Measurements from ENCODE around the gene JAK1. TPM values are rescaled to one million over a fixed set of nuclear protein-coding genes. Genes with fewer than 3 reads are reported as not detected.

The JAK1 gene
- total RNA-seq, 1 experiment from 2014 or later = 27.8 TPM

DNA sequence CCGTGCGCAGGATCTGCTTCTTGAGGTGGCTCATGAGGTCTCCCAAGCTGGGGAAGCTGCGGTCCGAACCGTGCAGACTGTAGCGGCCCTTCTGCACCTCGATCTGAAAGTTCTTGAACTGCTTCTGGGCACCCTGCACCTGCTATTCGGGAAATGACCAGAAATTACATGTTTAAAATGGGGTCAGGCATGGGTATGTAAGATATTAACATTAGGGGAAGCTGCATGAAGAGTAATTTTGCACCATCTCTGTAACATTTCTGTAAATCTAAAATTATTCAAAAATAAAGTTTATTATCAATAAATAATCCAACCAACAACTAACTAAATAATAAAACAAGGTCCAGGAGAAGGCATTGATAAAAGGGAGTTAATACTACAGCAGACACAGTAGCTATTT lies 110.8 kb downstream of the JAK1 start:
- no peak overlapping the region for H3K4me3 Mint-ChIP-seq
- no peak for ATAC-seq
- no peak for DNase-seq (ENCODE audit: low spot score)
- H3K27me3 Mint-ChIP-seq (ENCODE audit: low read depth) = no peaks in the 10 kb centered on the region
- H3K36me3 Mint-ChIP-seq = peaks cover 17% of the 10 kb centered on the region
- CTCF ChIA-PET = no interaction called here
- no peaks in the 10 kb centered on the region for H3K4me1 Mint-ChIP-seq
- H3K9me3 Mint-ChIP-seq = no peaks in the 10 kb centered on the region
- POLR2A ChIA-PET = no interaction called here
- TF ChIP-seq HMGA2 (CRISPR knock-in tag; IDR thresholded peaks at IDR 0.05) (no peak), SMAD4 (CRISPR knock-in tag; IDR thresholded peaks at IDR 0.05) (no peak), NR3C1 (CRISPR knock-in tag; conservative IDR thresholded peaks at IDR 0.05; ENCODE audit: low read depth) (no peak)
- no peak overlapping the region for H3K27ac Mint-ChIP-seq

DNA sequence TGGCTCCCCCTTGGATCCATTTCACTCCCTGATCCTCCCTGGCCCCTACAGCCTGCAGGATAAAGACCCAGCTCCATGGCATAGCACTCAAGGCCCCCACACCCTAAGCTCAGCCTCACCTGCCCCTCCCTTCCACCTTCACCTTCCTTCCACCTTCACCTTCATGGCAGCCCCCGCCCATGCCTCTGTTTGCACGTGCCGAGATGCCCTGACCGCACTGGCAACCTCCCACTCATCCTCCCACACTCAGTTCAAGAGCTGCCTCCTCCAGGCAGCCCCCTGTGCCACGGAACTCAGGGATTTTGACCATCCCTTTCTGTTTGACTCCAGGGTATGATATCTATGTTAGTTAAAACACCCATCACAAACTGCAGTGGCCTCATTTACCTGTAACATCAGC lies 111.7 kb downstream of the JAK1 start:
- Mint-ChIP-seq H3K9me3 (no peaks in the 10 kb centered on the region), H3K4me3 (no peak overlapping the region), H3K27ac (no peak overlapping the region), H3K36me3 (peaks cover 13% of the 10 kb centered on the region), H3K27me3 (ENCODE audit: low read depth) (no peaks in the 10 kb centered on the region), H3K4me1 (no peaks in the 10 kb centered on the region)
- POLR2A ChIA-PET = no interaction called here
- ATAC-seq = no peak
- DNase-seq (ENCODE audit: low spot score) = no peak
- TF ChIP-seq FOXJ3 (CRISPR knock-in tag; IDR thresholded peaks at IDR 0.05; ENCODE audit: borderline replicate concordance) = no peak
- TF ChIP-seq, protein P1, sequence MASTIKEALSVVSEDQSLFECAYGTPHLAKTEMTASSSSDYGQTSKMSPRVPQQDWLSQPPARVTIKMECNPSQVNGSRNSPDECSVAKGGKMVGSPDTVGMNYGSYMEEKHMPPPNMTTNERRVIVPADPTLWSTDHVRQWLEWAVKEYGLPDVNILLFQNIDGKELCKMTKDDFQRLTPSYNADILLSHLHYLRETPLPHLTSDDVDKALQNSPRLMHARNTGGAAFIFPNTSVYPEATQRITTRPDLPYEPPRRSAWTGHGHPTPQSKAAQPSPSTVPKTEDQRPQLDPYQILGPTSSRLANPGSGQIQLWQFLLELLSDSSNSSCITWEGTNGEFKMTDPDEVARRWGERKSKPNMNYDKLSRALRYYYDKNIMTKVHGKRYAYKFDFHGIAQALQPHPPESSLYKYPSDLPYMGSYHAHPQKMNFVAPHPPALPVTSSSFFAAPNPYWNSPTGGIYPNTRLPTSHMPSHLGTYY (CRISPR knock-in tag; IDR thresholded peaks at IDR 0.05) = no peak
- no peak for TF ChIP-seq PRRX2 (CRISPR knock-in tag; IDR thresholded peaks at IDR 0.05)
- CTCF ChIA-PET = no interaction called here

DNA sequence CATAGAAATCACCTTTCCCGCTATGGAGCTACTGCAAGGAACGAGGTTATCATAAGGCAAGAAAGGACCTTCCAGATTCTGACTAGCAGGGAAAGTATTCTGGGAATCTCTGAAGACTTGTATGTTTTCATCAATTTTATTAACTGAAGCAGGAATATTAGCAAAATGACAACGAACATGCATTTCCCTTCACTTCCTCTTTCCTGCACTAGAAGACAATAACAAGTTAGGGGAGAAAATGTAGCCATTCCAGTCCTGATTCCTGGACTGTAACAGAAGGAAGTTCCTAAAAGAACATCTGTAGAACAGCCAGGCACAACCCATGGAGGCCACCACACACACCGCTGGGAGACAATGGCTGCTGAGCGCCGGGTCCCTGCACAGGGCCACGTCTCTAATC lies 114.7 kb downstream of the JAK1 start:
- DNase-seq (ENCODE audit: low spot score) (no peak), ATAC-seq (no peak)
- ChIA-PET POLR2A (no interaction called here), CTCF (no interaction called here)
- no peak for TF ChIP-seq CREM (CRISPR knock-in tag; IDR thresholded peaks at IDR 0.05)
- TF ChIP-seq, protein P2, sequence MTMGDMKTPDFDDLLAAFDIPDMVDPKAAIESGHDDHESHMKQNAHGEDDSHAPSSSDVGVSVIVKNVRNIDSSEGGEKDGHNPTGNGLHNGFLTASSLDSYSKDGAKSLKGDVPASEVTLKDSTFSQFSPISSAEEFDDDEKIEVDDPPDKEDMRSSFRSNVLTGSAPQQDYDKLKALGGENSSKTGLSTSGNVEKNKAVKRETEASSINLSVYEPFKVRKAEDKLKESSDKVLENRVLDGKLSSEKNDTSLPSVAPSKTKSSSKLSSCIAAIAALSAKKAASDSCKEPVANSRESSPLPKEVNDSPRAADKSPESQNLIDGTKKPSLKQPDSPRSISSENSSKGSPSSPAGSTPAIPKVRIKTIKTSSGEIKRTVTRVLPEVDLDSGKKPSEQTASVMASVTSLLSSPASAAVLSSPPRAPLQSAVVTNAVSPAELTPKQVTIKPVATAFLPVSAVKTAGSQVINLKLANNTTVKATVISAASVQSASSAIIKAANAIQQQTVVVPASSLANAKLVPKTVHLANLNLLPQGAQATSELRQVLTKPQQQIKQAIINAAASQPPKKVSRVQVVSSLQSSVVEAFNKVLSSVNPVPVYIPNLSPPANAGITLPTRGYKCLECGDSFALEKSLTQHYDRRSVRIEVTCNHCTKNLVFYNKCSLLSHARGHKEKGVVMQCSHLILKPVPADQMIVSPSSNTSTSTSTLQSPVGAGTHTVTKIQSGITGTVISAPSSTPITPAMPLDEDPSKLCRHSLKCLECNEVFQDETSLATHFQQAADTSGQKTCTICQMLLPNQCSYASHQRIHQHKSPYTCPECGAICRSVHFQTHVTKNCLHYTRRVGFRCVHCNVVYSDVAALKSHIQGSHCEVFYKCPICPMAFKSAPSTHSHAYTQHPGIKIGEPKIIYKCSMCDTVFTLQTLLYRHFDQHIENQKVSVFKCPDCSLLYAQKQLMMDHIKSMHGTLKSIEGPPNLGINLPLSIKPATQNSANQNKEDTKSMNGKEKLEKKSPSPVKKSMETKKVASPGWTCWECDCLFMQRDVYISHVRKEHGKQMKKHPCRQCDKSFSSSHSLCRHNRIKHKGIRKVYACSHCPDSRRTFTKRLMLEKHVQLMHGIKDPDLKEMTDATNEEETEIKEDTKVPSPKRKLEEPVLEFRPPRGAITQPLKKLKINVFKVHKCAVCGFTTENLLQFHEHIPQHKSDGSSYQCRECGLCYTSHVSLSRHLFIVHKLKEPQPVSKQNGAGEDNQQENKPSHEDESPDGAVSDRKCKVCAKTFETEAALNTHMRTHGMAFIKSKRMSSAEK (CRISPR knock-in tag; IDR thresholded peaks at IDR 0.05; ENCODE audit: borderline replicate concordance) = no peak
- no peak for TF ChIP-seq OVOL2 (CRISPR knock-in tag; IDR thresholded peaks at IDR 0.05; ENCODE audit: borderline replicate concordance)
- TF ChIP-seq, protein P3, sequence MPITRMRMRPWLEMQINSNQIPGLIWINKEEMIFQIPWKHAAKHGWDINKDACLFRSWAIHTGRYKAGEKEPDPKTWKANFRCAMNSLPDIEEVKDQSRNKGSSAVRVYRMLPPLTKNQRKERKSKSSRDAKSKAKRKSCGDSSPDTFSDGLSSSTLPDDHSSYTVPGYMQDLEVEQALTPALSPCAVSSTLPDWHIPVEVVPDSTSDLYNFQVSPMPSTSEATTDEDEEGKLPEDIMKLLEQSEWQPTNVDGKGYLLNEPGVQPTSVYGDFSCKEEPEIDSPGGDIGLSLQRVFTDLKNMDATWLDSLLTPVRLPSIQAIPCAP (CRISPR knock-in tag; IDR thresholded peaks at IDR 0.05) = no peak
- TF ChIP-seq, protein P4, sequence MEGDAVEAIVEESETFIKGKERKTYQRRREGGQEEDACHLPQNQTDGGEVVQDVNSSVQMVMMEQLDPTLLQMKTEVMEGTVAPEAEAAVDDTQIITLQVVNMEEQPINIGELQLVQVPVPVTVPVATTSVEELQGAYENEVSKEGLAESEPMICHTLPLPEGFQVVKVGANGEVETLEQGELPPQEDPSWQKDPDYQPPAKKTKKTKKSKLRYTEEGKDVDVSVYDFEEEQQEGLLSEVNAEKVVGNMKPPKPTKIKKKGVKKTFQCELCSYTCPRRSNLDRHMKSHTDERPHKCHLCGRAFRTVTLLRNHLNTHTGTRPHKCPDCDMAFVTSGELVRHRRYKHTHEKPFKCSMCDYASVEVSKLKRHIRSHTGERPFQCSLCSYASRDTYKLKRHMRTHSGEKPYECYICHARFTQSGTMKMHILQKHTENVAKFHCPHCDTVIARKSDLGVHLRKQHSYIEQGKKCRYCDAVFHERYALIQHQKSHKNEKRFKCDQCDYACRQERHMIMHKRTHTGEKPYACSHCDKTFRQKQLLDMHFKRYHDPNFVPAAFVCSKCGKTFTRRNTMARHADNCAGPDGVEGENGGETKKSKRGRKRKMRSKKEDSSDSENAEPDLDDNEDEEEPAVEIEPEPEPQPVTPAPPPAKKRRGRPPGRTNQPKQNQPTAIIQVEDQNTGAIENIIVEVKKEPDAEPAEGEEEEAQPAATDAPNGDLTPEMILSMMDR (IDR thresholded peaks at IDR 0.05) = no peak
- no peak for TF ChIP-seq TEAD1 (CRISPR knock-in tag; IDR thresholded peaks at IDR 0.05)
- Mint-ChIP-seq H3K27me3 (ENCODE audit: low read depth) (no peaks in the 10 kb centered on the region), H3K9me3 (no peaks in the 10 kb centered on the region), H3K4me1 (no peaks in the 10 kb centered on the region), H3K4me3 (no peak overlapping the region), H3K36me3 (no peaks in the 10 kb centered on the region; the same call in none of the 2 replicates), H3K27ac (no peak overlapping the region)

DNA sequence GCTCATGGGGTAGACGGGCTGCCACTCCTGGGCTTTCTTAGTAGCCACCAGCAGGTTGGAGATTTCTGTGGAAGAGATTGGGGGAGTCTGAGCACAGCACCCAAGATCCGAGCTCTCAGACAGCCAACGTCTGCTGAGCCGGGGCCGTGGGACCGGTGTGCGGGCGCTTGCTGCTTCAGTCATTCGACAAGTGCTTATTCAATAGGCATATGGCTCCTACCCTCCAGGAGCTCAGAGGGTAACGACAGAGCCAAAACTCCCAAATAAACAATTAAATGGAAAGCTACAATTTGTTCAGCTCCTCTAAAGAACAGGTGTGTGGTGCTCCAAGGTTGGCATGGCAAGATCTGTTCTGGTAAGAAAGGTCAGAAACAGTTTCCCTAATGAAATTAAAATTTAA lies 115.5 kb downstream of the JAK1 start:
- DNase-seq (ENCODE audit: low spot score) (no peak), ATAC-seq (no peak)
- no peaks in the 10 kb centered on the region for H3K9me3 Mint-ChIP-seq
- ChIA-PET CTCF (no interaction called here), POLR2A (no interaction called here)
- TF ChIP-seq IRF2 (CRISPR knock-in tag; IDR thresholded peaks at IDR 0.05; ENCODE audit: borderline replicate concordance, low read depth) = no peak
- TF ChIP-seq TCF7 (CRISPR knock-in tag; IDR thresholded peaks at IDR 0.05; ENCODE audit: low read depth) = no peak
- TF ChIP-seq, protein P5, sequence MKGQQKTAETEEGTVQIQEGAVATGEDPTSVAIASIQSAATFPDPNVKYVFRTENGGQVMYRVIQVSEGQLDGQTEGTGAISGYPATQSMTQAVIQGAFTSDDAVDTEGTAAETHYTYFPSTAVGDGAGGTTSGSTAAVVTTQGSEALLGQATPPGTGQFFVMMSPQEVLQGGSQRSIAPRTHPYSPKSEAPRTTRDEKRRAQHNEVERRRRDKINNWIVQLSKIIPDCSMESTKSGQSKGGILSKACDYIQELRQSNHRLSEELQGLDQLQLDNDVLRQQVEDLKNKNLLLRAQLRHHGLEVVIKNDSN (CRISPR knock-in tag; IDR thresholded peaks at IDR 0.05) = no peak
- TF ChIP-seq EMX1 (CRISPR knock-in tag; IDR thresholded peaks at IDR 0.05) = no peak
- TF ChIP-seq, protein P6, sequence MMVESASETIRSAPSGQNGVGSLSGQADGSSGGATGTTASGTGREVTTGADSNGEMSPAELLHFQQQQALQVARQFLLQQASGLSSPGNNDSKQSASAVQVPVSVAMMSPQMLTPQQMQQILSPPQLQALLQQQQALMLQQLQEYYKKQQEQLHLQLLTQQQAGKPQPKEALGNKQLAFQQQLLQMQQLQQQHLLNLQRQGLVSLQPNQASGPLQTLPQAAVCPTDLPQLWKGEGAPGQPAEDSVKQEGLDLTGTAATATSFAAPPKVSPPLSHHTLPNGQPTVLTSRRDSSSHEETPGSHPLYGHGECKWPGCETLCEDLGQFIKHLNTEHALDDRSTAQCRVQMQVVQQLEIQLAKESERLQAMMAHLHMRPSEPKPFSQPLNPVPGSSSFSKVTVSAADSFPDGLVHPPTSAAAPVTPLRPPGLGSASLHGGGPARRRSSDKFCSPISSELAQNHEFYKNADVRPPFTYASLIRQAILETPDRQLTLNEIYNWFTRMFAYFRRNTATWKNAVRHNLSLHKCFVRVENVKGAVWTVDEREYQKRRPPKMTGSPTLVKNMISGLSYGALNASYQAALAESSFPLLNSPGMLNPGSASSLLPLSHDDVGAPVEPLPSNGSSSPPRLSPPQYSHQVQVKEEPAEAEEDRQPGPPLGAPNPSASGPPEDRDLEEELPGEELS (CRISPR knock-in tag; IDR thresholded peaks at IDR 0.05) = no peak
- TF ChIP-seq, protein P7, sequence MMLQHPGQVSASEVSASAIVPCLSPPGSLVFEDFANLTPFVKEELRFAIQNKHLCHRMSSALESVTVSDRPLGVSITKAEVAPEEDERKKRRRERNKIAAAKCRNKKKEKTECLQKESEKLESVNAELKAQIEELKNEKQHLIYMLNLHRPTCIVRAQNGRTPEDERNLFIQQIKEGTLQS (CRISPR knock-in tag; conservative IDR thresholded peaks at IDR 0.05) = no peak
- H3K27ac Mint-ChIP-seq = no peak overlapping the region
- H3K4me1 Mint-ChIP-seq = no peaks in the 10 kb centered on the region
- peaks cover 3% of the 10 kb centered on the region for H3K36me3 Mint-ChIP-seq
- no peaks in the 10 kb centered on the region for H3K27me3 Mint-ChIP-seq (ENCODE audit: low read depth)
- no peak overlapping the region for H3K4me3 Mint-ChIP-seq

All from WTC11 (cell line).